Measurements from ENCODE around the gene LRCH3. TPM values are rescaled to one million over a fixed set of nuclear protein-coding genes. Genes with fewer than 3 reads are reported as not detected.

Gene LRCH3
- total RNA-seq, 4 donors from 2014 or later, result 22.5 to 34.3 (median 27.7) TPM

DNA sequence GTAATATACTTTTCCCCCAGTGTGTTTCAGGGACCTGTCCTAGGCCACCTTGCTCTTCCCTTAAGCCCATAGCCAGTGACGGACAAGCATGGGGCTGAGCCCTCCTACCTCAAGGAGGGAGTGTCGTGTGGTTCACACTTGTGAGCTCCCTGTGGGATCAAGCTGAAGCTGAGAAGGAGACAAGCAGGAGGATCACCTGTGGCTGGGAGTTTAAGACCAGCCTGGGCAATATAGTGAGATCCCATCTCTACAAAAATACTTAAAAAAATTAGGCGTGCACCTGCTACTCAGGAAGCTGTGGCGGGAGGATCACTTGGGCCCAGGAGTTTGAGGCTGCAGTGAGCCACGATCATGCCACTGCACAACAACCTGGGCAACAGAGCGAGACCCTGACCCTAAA, 82.3 kb downstream of the LRCH3 start:
- no peak overlapping the region for H3K4me3 ChIP-seq (ENCODE audit: low read depth, poor library complexity, severe bottlenecking)
- TF ChIP-seq CTCF (IDR thresholded peaks at IDR 0.05) (no peak), POLR2A (IDR thresholded peaks at IDR 0.05) (no peak)
- WGBS, 2 donors, result 97 to 98% methylated on average over 6 of the region's 6 CpGs
- DNase-seq (ENCODE audit: low spot score in 2 of 2), result no peak
- intact Hi-C loops (cut with DNase I; ENCODE audit: low total_unique reads), result no loop called here

DNA sequence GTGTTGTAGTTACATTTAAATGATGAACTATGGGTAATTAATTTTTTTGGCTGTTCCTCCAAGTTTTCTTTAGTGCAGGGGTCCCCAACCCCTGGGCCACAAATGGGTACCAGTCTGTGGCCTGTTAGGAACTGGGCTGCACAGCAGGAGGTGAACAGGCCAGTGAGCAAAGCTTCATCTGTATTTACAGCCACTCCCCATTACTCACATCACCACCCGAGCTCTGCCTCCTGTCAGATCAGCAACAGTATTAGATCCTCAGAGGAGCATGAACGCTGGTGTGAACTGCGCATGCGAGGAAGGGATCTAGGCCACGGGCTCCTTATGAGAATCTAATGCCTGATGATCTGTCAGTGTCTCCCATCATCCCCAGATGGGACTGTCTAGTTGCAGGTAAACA, 83.0 kb downstream of the LRCH3 start:
- H3K4me3 ChIP-seq (ENCODE audit: low read depth, poor library complexity, severe bottlenecking), result no peak overlapping the region
- intact Hi-C loops (cut with DNase I; ENCODE audit: low total_unique reads), result no loop called here
- 93 to 95% methylated on average over 5 of the region's 5 CpGs for WGBS, 2 donors
- DNase-seq (ENCODE audit: low spot score in 2 of 2), result no peak
- TF ChIP-seq CTCF (IDR thresholded peaks at IDR 0.05) (no peak), POLR2A (IDR thresholded peaks at IDR 0.05) (no peak)

- 79 to 82% methylated on average over 6 of the region's 6 CpGs for WGBS, 2 donors
- H3K4me3 ChIP-seq (ENCODE audit: low read depth, poor library complexity, severe bottlenecking), result no peak overlapping the region
- TF ChIP-seq POLR2A (IDR thresholded peaks at IDR 0.05), result no peak
- TF ChIP-seq CTCF (IDR thresholded peaks at IDR 0.05), result no peak
- intact Hi-C loops (cut with DNase I; ENCODE audit: low total_unique reads), result no loop called here
- no peak for DNase-seq (ENCODE audit: low spot score in 2 of 2)
Measured at GRCh38 chr3:197874653-197875052, 83.6 kb downstream of the LRCH3 start.

DNA sequence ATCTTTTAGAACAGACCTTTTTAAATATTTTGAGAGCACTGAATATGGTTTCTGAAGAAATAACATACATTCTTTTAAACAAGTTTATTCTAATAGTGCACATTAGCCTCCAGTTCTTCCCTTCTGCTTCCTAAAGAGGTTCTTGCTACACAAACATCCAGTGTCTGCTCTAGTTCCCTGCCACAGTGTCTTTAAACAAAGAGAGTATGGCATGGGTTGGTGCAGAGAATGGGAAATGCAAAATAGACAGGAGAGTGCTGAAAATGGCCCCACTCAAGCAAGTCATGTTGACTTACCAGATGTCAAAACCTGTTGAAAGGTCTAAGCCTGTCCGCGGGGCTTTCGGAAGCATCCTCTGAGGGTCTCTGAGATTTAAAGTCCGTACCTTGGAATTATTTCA, 86.8 kb downstream of the LRCH3 start:
- H3K4me3 ChIP-seq (ENCODE audit: low read depth, poor library complexity, severe bottlenecking), result no peak overlapping the region
- intact Hi-C loops (cut with DNase I; ENCODE audit: low total_unique reads), result no loop called here
- TF ChIP-seq POLR2A (IDR thresholded peaks at IDR 0.05) (no peak), CTCF (IDR thresholded peaks at IDR 0.05) (no peak)
- 94 to 95% methylated on average over 4 of the region's 4 CpGs for WGBS, 2 donors
- no peak for DNase-seq (ENCODE audit: low spot score in 2 of 2)

DNA sequence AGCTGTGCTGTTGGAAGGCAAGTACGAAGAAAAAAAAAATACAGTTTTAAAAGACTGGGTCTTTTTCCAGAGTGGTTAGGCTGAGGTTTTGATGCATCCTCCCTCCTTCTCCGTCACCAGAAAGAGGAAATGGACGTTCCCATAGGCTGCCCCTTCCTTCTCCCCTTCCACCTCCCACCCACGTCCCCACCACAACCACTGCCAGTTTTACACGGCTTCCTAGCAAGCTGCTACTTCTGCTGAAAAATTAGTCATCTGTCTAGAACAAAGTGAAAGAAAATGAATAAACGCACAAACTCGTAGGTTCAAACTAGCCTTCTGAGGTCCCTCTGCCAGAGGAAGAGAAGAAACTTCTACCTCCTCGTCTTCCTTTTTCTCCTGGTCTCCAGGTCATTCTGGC, 87.4 kb downstream of the LRCH3 start:
- no peak for DNase-seq (ENCODE audit: low spot score in 2 of 2)
- H3K4me3 ChIP-seq (ENCODE audit: low read depth, poor library complexity, severe bottlenecking), result no peak overlapping the region
- no peak for TF ChIP-seq CTCF (IDR thresholded peaks at IDR 0.05)
- no peak for TF ChIP-seq POLR2A (IDR thresholded peaks at IDR 0.05)
- 80 to 82% methylated on average over 8 of the region's 8 CpGs for WGBS, 2 donors
- intact Hi-C loops (cut with DNase I; ENCODE audit: low total_unique reads), result no loop called here

DNA sequence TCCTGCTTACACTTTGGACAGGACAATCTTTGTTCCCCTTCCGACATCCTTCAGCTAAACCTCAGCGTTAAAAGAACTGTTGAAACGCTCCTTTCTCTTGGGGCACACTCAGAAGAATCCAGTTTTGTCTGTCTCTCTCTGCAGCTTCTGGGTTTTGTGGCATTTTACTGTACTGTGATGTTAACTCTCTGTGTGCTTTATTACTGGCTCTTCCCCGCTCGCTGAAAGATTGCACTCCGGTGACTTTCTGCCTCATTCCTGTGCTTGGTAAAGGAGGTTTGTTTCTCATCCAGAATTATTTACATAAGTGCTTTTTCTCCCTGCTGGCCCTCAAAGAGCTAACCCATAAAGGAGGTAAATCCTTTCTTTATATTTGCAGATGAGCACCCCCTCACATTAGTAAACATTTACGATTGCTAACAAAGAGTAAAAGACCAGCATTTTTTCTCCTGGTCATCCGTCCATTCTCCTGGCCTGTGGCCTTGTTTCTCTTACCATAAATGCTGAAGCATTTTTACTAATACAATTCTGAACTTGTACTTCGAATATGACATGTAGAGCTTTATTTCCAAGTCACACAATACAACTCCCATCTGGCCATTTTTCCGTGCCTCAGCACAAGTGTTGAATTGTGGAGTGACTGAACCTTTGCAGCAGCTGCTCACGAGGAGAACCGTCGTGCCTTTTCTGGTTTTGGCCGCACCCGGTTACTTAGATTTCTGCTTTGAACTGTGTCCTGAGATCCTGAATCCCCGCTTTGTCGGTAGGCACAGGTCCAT, 89.6 kb downstream of the LRCH3 start:
- no peak overlapping the region for H3K4me3 ChIP-seq (ENCODE audit: low read depth, poor library complexity, severe bottlenecking)
- intact Hi-C loops (cut with DNase I; ENCODE audit: low total_unique reads), result no loop called here
- TF ChIP-seq POLR2A (IDR thresholded peaks at IDR 0.05), result no peak
- TF ChIP-seq CTCF (IDR thresholded peaks at IDR 0.05), result no peak
- 80 to 85% methylated on average over 17 of the region's 17 CpGs for WGBS, 2 donors
- no peak for DNase-seq (ENCODE audit: low spot score in 2 of 2)
